GM06990 (cell line): ENCODE results near the gene P3R3URF.

ENCODE experiments used
- DNase-seq: peaks from one replicate; pipeline ENCODE4 v3.0.0-alpha.2; 2011; ENCODE audit not compliant: insufficient read length; ENCODE audit errors: extremely low read depth
- H3K27me3 ChIP-seq: replicated peaks from 2 replicates; pipeline ENCODE4 v1.6.0; 2011; ENCODE audit warnings: low read length; ENCODE audit not compliant: control insufficient read depth, insufficient read depth
- H3K36me3 ChIP-seq: 2 replicates; pipeline ENCODE4 v1.5.1; 2011; ENCODE audit warnings: low read length; ENCODE audit not compliant: control insufficient read depth, insufficient read depth
- H3K4me3 ChIP-seq: replicated peaks from 2 replicates; pipeline ENCODE4 v1.5.1; 2011; ENCODE audit warnings: low read depth, mild to moderate bottlenecking, control low read depth, low read length
- CTCF ChIP-seq: IDR thresholded peaks from 2 replicates; pipeline ENCODE4 v1.5.1; 2011; ENCODE audit warnings: low read length, control low read depth, mild to moderate bottlenecking, inconsistent platforms; ENCODE audit not compliant: insufficient read depth, poor library complexity, severe bottlenecking

P3R3URF gene

GRCh38 chr1:46148318-46148717 lies 28.0 kb downstream of the P3R3URF start:
- no peak for DNase-seq
- Histone ChIP-seq H3K27me3 (no peaks in the 10 kb centered on the region), H3K36me3 (no peaks in the 10 kb centered on the region), H3K4me3 (no peak overlapping the region)
- TF ChIP-seq CTCF = no peak

- Histone ChIP-seq H3K4me3 (no peak overlapping the region), H3K27me3 (no peaks in the 10 kb centered on the region), H3K36me3 (no peaks in the 10 kb centered on the region)
- DNase-seq = no peak
- TF ChIP-seq CTCF = no peak
These were observed 38.4 kb downstream of the P3R3URF start for GRCh38 chr1:46137916-46138315.

GRCh38 chr1:46136711-46137110 lies 39.6 kb downstream of the P3R3URF start:
- Histone ChIP-seq H3K27me3 (no peaks in the 10 kb centered on the region), H3K36me3 (no peaks in the 10 kb centered on the region), H3K4me3 (no peak overlapping the region)
- DNase-seq = no peak
- TF ChIP-seq CTCF = no peak

GRCh38 chr1:46134660-46135331 lies 41.5 kb downstream of the P3R3URF start:
- DNase-seq = peak; percentile 25
- TF ChIP-seq CTCF = no peak
- no peak overlapping the region for H3K4me3 ChIP-seq
- no peaks in the 10 kb centered on the region for H3K27me3 ChIP-seq
- no peaks in the 10 kb centered on the region for H3K36me3 ChIP-seq

GRCh38 chr1:46133781-46134350 lies 42.4 kb downstream of the P3R3URF start:
- Histone ChIP-seq H3K27me3 (no peaks in the 10 kb centered on the region), H3K36me3 (no peaks in the 10 kb centered on the region; the same call in 1 of the 2 replicates), H3K4me3 (peak overlapping the region; percentile 86)
- DNase-seq = no peak
- TF ChIP-seq CTCF = no peak

GRCh38 chr1:46133181-46133658 lies 43.1 kb downstream of the P3R3URF start:
- no peaks in the 10 kb centered on the region for H3K27me3 ChIP-seq
- no peak for TF ChIP-seq CTCF
- H3K4me3 ChIP-seq = peak overlapping the region; percentile 86
- DNase-seq = no peak
- H3K36me3 ChIP-seq = no peaks in the 10 kb centered on the region; the same call in 1 of the 2 replicates
